ENCODE data around the gene KCP.
A peak's percentile ranks its signal among the peaks of the same experiment; 100 is the strongest.

Gene KCP

GRCh38 chr7:128837521-128837921 lies 73.0 kb downstream of the KCP start:
- DNase-seq: no peak

- no peak for DNase-seq
These were observed 73.7 kb downstream of the KCP start for GRCh38 chr7:128836729-128837348.

- DNase-seq: no peak
These were observed 74.5 kb downstream of the KCP start for GRCh38 chr7:128835790-128836641.

GRCh38 chr7:128835231-128835751 lies 75.2 kb downstream of the KCP start:
- DNase-seq: no peak

GRCh38 chr7:128833946-128834325 lies 76.6 kb downstream of the KCP start:
- no peak for DNase-seq

GRCh38 chr7:128833148-128833945 lies 77.2 kb downstream of the KCP start:
- DNase-seq: peak; percentile 45

GRCh38 chr7:128832880-128833147 lies 77.7 kb downstream of the KCP start:
- DNase-seq: no peak

GRCh38 chr7:128831994-128832879 lies 78.3 kb downstream of the KCP start:
- no peak for DNase-seq

- no peak for DNase-seq
These were observed 79.1 kb downstream of the KCP start for GRCh38 chr7:128831178-128831993.

GRCh38 chr7:128830231-128831177 lies 80.0 kb downstream of the KCP start, which contains the start of gene FLNC:
Gene FLNC, plus strand, starts transcription at chr7:128830406. Its CDS starts 232 bp downstream, at chr7:128830638.
- DNase-seq: no peak

- no peak for DNase-seq
These were observed 80.9 kb downstream of the KCP start for GRCh38 chr7:128829391-128830166.

- DNase-seq: no peak
These were observed 82.4 kb downstream of the KCP start for GRCh38 chr7:128827971-128828711.

GRCh38 chr7:128827248-128827958 lies 83.1 kb downstream of the KCP start:
- no peak for DNase-seq

- no peak for DNase-seq
These were observed 83.6 kb downstream of the KCP start for GRCh38 chr7:128826916-128827247.
